ENCODE results near the gene AOX1. TPM values are rescaled to one million over a fixed set of nuclear protein-coding genes. Genes with fewer than 3 reads are reported as not detected.

AOX1 gene
- total RNA-seq, 1 experiment from 2014 or later = 3.0 TPM

DNA sequence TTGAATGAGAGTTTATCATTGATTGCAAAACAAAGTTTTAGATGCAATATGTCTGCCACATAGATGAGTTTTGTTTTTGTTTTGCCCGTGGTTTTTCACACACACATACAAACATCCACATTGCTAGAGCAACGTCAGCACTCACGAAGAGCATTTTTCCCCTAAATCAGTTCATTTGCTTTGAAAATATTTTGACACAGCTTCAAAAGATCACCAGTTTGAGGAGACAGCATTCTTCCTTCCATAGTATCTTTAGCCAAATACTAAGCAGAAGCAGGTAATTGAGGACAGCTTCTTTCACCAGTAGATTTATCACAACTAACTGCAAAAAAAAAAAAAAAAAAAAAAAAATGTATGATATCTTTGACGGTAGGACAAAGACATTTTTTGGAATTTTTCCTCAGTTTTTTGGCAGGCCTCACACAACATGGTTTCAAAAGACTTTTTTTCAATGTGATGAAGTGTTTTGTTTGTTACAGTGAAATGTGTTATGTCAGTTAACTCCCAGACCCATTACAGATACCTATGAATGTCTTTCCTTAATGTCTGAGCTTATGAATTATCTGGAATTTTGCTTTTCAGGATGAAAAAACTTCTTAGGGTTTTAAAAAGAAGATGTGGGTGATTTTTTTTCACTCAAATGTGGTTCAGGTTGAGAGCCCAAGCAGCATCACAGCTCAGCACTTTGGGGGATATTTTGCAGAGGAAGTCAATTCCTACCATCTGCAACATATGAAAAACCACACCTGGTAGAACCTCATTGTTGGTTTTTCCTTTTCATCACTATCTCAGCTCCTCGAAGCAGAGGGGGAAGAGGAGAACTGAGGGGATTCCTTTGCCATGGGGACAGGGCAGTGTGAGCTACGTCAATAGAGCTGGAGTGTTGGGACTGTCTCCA is 31.6 kb downstream of the AOX1 start:
- Histone ChIP-seq H3K4me3 (ENCODE audit: low read depth in 2 of 2, low read length in 2 of 2) (no peak overlapping the region), H3K27me3 (ENCODE audit: control insufficient read depth, insufficient read depth, low read length) (no peaks in the 10 kb centered on the region), H3K36me3 (ENCODE audit: control insufficient read depth, insufficient read depth, low read length) (no peaks in the 10 kb centered on the region), H3K9me3 (ENCODE audit: control insufficient read depth, insufficient read depth, low read depth, low read length) (no peaks in the 10 kb centered on the region), H3K4me1 (ENCODE audit: control insufficient read depth, insufficient read depth, low read length) (peaks cover 6% of the 10 kb centered on the region; the same call in 1 of the 2 replicates), H3K27ac (ENCODE audit: low read length) (no peak overlapping the region)
- CTCF ChIA-PET = interaction anchor here (0.6 kb wide), 1 partner anchor 34 kb away, joined by 3 read pairs; no protein-coding TSS in a partner anchor
- no TSS peak for BruUV-seq (replicated peaks)
- POLR2A ChIA-PET = interaction anchor here (1.2 kb wide), 1 partner anchor 61 kb away, joined by 11 read pairs; no protein-coding TSS in a partner anchor
- DNase-seq (ENCODE audit: low read depth, low spot score) (no peak), ATAC-seq (no peak)
- TF ChIP-seq REST (IDR thresholded peaks at IDR 0.05; ENCODE audit: insufficient read depth in 1 of 2, low read depth in 2 of 2, low read length in 1 of 2) = no peak
- in situ Hi-C loops (cut with HindIII; ENCODE audit: low pct_unique_long_range_greater_than_20kb, low sequenced_read_pairs) (no loop called here), intact Hi-C loops (cut with micrococcal nuclease; ENCODE audit: unreplicated experiment) (loop anchor here (1.0 kb wide), 1 partner anchor 86 kb away; no protein-coding TSS in a partner anchor)

GRCh38 chr2:200618054-200618419 is 32.2 kb downstream of the AOX1 start:
- no peak overlapping the region for H3K27ac ChIP-seq (ENCODE audit: low read length)
- DNase-seq (ENCODE audit: low read depth, low spot score) (no peak), ATAC-seq (no peak)
- H3K4me3 ChIP-seq (ENCODE audit: low read depth in 2 of 2, low read length in 2 of 2) = no peak overlapping the region
- TF ChIP-seq SIN3A (IDR thresholded peaks at IDR 0.05; ENCODE audit: borderline replicate concordance, insufficient read depth, low read depth, low read length) = no peak
- TF ChIP-seq CTCF (IDR thresholded peaks at IDR 0.05) = no peak
- TF ChIP-seq TCF7L2 (IDR thresholded peaks at IDR 0.05; ENCODE audit: low read depth, low read length) = no peak
- no peak for TF ChIP-seq REST (IDR thresholded peaks at IDR 0.05; ENCODE audit: insufficient read depth in 1 of 2, low read depth in 2 of 2, low read length in 1 of 2)
- TF ChIP-seq POLR2AphosphoS5 (IDR thresholded peaks at IDR 0.05; ENCODE audit: low read depth, low read length) = no peak
- in situ Hi-C loops (cut with HindIII; ENCODE audit: low pct_unique_long_range_greater_than_20kb, low sequenced_read_pairs) = no loop called here
- intact Hi-C loops (cut with micrococcal nuclease; ENCODE audit: unreplicated experiment) = loop anchor here (1.0 kb wide), 1 partner anchor 85 kb away; no protein-coding TSS in a partner anchor
- no peaks in the 10 kb centered on the region for H3K36me3 ChIP-seq (ENCODE audit: control insufficient read depth, insufficient read depth, low read length)
- ChIA-PET POLR2A (interaction anchor here (1.2 kb wide), 1 partner anchor 62 kb away, joined by 11 read pairs; no protein-coding TSS in a partner anchor), CTCF (interaction anchor here (0.6 kb wide), 2 partner anchors 33 to 82 kb away, joined by 3 to 4 read pairs; no protein-coding TSS in a partner anchor)
- H3K9me3 ChIP-seq (ENCODE audit: control insufficient read depth, insufficient read depth, low read depth, low read length) = no peaks in the 10 kb centered on the region
- H3K27me3 ChIP-seq (ENCODE audit: control insufficient read depth, insufficient read depth, low read length) = no peaks in the 10 kb centered on the region
- H3K4me1 ChIP-seq (ENCODE audit: control insufficient read depth, insufficient read depth, low read length) = peaks cover 6% of the 10 kb centered on the region; the same call in 1 of the 2 replicates
- BruUV-seq (replicated peaks) = no TSS peak

All from Panc1 (cell line).